22Rv1 (cell line): ENCODE results near the gene AP1M1.

Experiments
- CTCF ChIP-seq: fragments of 450-650 bp; IDR thresholded peaks from 2 replicates; pipeline ENCODE4 v1.5.1; 2017; ENCODE audit warnings: mild to moderate bottlenecking
- ZFX ChIP-seq: fragments of 450-650 bp; IDR thresholded peaks from 2 replicates; pipeline ENCODE4 v1.6.1; 2017; ENCODE audit warnings: antibody characterized with exemption, borderline replicate concordance

DNA sequence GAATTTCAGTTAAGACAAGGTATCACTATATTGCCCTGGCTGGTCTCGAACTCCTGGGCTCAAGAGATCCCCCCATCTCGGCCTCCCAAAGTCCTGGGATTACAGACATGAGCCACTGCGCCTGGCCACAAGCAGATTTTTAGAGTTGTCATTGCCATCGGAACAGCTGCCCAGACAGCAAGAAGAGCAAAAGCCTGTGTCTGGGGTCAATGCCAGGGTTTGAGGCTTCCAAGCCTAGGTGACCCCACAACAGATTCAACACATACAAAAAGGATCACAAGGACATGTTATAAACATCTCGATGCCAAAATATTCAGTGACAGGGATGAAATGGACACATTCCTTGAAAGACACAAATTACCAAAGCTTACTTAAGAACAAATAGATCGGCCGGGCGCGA lies 86.8 kb downstream of the AP1M1 start:
- TF ChIP-seq CTCF (no peak), ZFX (no peak)
